CD4-positive, alpha-beta T cell treated with Interferon alpha-2 for 1 hour (primary cell): Measurements from ENCODE around the gene SETD4.

ENCODE experiments used
- DNase-seq, 2 donors: peaks; one replicate each; pipeline ENCODE4 v3.0.0-alpha.2; 2020 to 2022

The SETD4 gene

GRCh38 chr21:36044056-36044455, 16.3 kb downstream of the SETD4 start:
- DNase-seq, result no peak

GRCh38 chr21:36041910-36042309, 18.4 kb downstream of the SETD4 start:
- no peak for DNase-seq

DNA sequence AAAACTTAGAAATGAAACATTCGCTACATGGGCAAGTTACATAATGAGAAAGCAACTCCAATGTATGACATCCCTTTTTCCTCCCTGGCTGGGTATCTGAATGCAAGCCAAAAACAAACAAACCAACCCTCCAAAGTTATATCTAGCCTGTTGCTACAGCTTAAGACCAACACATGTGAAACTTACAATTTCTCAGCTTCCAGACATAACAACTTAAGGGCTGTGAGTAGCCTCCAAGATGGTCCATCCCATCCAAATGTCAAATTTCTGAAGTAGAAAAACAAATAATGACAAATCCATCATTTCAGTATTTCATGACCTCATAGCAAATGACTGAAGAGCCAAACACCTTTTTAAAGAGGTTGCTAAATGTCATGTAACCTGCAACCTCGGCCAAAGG, 19.9 kb downstream of the SETD4 start:
- no peak for DNase-seq

GRCh38 chr21:36039861-36040260, 20.5 kb downstream of the SETD4 start:
- no peak for DNase-seq

GRCh38 chr21:36038701-36039497, 21.4 kb downstream of the SETD4 start:
- DNase-seq, result no peak

DNA sequence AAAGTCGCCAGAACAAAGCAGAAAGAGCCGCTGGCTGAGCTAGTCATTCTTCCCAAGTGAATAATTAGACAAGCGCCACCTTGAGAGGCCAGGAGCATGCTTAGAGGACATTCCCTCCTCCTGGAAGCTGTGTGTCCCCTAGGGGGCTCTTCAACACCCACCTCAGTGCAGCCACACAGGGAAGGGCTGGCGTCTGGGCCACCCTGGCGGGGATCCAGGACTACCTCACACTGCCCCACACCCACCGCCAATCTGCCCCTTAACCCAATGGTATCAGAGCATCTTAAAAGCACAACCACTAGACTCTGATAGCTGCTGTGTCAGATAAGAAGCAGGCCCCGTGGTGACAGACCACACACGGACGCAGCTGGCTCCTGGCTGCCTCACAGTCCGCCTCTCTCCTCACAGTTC, 24.9 kb downstream of the SETD4 start:
- no peak for DNase-seq

GRCh38 chr21:36034211-36034913, 26.0 kb downstream of the SETD4 start:
- no peak for DNase-seq

GRCh38 chr21:36032647-36033406, 27.5 kb downstream of the SETD4 start:
- no peak for DNase-seq

DNA sequence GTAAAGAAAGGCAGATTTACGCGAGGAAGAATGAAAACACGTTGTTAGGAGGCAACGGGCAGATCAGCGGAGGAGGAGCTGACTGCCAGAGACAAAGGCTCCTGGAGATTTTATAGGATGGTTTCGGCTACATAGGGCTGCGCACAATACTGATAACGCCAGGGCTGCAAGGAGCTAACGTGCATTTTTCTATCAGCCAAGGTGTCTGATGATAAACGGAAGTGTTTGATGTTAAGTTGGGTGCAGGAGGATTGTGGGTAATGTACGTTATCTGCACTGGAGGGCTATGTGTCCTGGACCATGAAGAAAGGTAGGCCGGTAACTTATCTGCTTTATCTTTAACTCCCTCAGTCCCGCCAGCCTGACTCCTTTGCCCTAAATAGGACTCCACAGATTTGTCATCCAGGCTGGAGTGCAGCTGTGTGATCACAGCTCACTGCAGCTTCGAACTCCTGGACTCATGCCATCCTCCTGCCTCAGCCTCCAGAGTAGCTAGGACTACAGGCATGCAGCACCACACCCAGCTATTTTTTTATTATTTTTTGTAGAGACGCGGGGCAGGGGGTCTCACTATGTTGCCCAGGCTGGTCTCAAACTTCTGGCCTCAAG, 29.6 kb downstream of the SETD4 start:
- no peak for DNase-seq

- DNase-seq, result no peak
Observed at GRCh38 chr21:36029309-36029708, 31.0 kb downstream of the SETD4 start.

DNA sequence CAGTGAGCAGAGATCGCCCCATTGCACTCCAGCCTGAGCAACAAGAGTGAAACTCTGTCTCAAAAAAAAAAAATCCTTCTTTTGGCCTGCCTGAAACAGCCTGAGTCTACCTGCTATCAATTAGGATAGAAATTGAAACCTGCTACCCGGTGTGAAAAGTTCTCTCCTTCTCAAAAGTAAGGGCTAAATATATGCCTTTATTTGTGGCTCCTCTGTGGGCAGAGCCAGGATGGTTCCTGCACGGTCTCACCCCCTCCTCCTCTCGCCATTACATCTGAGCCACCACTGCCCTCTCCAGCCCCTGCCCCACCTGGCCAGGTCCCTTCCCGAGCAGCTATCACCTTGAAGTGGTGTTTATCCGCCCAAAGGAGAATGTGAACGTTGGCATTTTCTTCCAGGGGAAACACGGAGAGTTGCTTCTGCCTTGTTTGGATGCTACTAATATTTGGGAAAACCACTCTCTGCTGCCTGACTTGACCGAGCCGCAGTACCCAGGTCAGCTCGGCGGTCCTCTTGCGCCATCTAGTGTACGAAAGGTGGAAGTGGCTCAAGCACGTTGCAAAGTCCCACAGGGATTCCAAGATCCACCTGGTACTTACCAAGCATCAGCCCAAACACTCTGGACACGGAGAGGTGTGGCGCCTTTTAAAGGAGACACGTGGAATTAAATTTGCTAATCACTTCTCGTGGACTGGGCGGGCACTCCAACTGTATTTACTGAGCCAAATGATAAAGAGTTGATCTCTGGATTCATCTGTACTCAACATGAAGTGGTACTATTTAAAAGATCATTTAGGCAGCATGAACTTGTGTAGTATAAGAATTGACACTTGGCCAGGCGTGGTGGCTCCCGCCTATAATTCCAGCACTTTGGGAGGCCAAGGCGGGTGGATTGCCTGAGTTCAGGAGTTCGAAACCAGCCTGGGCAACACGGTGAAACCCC, 31.9 kb downstream of the SETD4 start:
- peak; percentile 56 to 74 for DNase-seq

DNA sequence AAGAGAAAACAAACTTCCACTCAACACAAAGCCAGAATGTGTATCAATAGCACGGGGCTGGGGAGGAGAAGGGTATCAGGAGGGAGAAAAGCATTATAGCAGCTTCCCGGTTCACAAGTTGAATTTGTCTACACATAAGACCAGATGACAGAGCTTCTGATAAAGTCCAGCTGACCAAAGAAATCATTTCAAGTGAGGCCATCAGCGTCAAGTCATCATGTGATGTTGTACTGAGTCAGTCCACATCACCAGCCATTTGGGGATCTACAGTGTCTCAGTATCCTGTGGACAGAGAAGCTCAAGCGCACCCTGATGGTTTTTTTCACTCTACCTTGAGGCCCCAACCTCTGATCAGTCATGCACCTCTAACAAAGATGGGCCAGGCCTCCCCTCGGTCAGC, 33.0 kb downstream of the SETD4 start:
- DNase-seq, result no peak

DNA sequence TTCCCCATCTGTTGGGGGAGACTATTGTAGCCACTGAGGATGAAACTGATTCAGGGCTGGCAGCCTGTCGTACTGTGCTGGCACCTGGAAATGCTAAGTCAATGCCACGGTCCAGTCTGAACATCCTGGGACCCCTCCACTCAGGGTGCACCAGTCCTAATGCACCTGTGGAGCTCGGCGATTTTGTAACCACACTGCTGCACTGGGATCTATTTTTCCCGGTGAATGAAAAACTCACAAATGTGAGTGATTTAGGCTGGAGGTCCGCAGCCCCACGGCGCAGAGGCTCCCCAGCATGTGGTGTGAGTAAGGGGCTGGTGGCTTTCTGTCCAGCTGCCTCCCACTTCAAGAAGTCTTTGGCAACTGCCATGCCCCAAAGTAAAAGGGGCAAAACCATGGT, 35.5 kb downstream of the SETD4 start:
- DNase-seq, result no peak

DNA sequence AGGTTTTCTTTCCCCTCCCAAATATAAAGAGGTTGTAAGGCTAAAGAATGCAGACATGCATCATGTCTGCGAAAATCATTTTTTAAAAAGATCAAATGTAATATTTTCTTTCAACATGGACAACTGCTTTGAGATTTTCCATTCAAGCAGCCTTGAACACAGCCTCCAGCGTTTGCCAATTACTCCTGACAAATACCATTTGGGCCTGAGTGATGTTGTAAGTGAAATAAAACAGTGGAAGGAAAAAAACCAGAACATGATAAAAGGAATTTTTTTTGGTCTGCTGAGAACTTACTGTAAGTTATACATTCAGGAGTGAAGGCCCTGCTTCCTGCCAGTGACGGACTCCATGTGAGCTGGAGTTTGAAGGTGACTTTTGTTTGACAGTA, 37.2 kb downstream of the SETD4 start:
- no peak for DNase-seq

GRCh38 chr21:36022427-36023091, 37.8 kb downstream of the SETD4 start:
- no peak for DNase-seq

GRCh38 chr21:36021251-36021837, 39.0 kb downstream of the SETD4 start:
- DNase-seq, result no peak

- no peak for DNase-seq
Observed at GRCh38 chr21:36015045-36015444, 45.3 kb downstream of the SETD4 start.

GRCh38 chr21:36010801-36011200, 49.5 kb downstream of the SETD4 start:
- no peak for DNase-seq

GRCh38 chr21:36008505-36008904, 51.8 kb downstream of the SETD4 start:
- no peak for DNase-seq

DNA sequence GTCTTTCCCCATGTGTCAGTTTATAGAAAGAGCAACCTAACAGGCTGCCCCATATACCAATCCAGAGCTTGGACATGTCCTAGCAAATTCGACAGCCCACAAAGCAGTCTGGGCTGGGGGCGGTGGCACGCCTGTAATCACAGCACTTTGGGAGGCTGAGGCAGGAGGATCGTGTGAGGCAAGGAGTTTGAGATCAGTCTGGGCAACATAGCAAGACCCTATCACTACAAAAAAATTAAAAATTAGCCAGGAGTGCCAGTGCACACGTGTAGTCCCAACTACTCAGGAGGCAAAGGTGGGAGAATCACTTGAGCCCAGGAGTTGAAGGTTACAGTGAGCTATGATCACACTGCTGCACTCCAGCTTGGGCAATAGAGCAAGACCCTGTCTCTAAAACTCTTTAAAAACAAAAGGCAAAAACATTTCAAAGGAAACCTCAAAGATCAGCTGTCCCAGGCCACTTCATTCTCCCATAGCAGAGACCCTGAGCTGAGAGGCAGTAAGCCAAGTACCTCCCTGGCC, 54.4 kb downstream of the SETD4 start:
- DNase-seq, result no peak

GRCh38 chr21:36005018-36005417, 55.3 kb downstream of the SETD4 start:
- no peak for DNase-seq
